Measurements from ENCODE around the gene SNRNP200. TPM values are rescaled to one million over a fixed set of nuclear protein-coding genes. Genes with fewer than 3 reads are reported as not detected.

The SNRNP200 gene
- total RNA-seq, 1 experiment from 2014 or later = 28.8 TPM

DNA sequence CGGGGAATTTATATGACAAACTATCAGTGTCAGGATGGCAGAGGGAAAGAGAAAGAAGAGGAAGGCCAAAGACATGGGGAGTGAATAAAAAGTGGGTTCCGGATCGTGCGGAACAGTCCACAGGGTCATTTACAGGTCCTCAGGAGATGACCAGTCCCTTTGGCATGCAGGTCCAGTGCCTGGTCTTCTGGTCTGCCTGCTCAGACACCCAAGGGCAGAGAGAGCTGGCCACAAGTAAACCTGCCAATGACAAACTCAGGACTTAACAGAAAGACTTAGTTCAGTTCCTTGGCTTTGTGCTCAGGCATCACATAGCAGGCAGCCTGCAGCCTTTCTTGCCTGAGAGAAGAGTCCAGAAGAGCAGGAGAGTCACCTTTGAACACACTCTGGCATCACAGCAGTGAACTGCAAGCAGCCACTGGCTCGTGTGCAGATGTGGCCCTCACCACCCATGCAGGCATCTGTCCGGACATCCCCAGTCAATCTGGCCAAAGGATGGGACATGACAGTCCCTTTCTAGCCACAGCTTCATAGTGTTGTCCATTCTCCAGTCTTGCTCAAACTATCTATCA lies 53.5 kb downstream of the SNRNP200 start:
- peak; percentile 80 for DNase-seq (ENCODE audit: low read depth)

GRCh38 chr2:96250188-96250587 lies 55.2 kb downstream of the SNRNP200 start:
- DNase-seq (ENCODE audit: low read depth) = no peak

DNA sequence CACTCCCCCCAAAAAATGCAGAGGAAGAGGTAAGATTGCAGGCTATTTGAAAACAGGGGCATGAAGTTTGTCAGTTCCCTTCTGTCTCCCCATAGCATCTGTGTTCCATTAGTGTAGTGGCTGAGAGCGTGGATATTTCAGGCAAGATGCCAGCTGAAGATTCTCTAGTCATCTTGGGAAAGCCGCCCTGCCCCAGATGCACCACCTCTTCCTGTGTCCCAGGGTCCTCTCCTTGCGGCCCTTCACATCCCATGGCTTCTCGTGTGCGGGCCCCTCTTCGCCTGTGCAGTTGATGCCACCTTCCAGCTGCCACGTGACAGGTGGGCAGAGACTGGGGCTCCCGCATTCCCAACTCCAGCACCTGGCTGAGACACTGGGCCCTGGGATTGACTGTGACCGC lies 55.7 kb downstream of the SNRNP200 start:
- DNase-seq (ENCODE audit: low read depth) = no peak

DNA sequence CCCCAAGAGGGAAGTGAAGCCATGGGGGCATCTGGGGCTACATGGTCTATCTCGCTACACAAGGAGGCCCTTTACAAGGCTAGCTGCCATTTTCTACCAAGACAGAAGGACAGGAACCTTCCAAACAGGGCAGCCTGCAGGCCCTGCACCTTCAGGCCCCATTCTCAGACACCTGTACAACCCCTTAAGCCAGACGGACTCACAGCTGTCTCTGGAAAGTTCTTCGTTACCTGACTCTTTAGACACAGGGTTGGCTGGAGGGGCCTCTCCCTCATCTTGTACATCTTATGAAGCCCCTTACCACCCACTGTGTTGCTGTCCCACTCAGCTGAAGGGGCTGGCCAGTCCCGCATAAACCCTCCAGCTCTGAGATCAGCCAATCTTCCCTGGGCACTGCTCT lies 56.7 kb downstream of the SNRNP200 start:
- no peak for DNase-seq (ENCODE audit: low read depth)

DNA sequence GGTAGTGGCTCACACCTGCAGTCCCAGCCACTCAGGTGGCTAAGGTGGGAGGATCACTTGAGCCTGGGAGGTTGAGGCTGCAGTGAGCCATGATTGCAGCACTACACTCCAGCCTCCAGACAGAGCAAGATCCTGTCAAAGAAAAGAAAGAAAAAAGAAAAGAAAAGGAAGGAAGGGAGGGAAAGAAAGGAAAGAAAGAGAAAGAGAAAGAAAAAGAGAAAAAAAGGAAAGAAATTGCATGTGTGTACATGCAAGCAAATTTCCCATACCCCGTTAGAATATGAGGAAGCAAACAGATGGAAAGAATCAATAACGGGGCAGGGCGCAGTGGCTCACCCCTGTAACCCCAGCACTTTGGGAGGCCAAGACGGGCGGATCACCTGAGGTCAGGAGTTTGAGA lies 57.5 kb downstream of the SNRNP200 start:
- no peak for DNase-seq (ENCODE audit: low read depth)

DNA sequence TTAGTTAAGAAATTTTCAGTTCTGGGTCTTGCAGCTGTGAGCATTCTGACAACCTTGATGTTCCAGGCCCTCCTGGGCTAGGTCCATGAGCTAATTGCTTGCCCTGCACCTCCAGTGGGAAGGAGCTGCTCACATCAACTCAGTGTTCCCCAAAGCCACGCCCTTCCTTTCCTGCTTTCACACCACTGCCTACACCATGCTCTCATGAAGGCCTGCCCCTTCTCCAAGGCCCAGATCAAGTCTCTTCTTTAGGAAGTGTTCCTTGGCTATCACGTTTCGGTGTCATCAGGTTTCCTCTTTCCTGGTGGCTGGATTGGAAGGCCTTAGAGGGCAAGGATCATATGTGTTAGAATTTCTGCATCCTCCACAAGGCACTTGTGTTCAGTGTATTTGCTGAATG lies 58.3 kb downstream of the SNRNP200 start:
- DNase-seq (ENCODE audit: low read depth) = peak; percentile 3

DNA sequence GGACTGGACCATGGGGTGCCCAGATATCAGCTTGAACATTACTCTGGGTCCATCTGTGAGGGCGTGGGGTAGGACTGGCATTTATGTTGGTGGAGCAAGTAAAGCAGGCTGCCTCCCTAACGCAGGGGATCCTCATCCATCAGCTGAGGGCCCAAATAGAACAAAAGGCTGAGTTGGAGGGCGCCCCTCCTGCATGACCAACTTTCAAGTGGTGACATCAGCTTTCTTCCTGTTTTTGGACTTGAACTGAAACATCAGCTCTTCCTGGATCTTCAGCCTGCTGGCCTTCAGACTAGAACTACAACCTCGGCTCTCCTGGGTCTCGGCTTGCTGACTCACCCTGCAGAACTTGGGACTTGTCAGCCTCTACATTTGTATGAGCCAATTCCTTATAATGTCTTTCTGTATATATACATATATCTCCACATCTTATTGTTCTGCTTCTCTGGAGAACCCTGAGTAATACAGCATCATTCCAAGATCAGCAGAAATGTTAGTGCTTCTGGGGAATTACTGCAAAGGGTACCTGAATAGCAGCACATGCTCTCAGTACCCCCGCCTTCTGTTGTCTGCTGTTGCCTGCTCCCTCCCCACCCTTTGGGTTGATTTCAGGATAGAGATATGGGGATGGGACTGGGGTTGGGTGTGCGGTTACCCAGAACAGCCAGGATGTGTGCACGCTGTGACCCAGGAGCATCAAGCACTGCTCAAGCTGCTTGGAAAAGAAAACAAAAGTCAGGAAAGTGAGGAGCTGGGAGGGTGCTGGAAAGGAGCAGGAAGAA lies 59.5 kb downstream of the SNRNP200 start:
- peak; percentile 63 for DNase-seq (ENCODE audit: low read depth)

GRCh38 chr2:96243843-96244242 lies 61.5 kb downstream of the SNRNP200 start:
- no peak for DNase-seq (ENCODE audit: low read depth)

DNA sequence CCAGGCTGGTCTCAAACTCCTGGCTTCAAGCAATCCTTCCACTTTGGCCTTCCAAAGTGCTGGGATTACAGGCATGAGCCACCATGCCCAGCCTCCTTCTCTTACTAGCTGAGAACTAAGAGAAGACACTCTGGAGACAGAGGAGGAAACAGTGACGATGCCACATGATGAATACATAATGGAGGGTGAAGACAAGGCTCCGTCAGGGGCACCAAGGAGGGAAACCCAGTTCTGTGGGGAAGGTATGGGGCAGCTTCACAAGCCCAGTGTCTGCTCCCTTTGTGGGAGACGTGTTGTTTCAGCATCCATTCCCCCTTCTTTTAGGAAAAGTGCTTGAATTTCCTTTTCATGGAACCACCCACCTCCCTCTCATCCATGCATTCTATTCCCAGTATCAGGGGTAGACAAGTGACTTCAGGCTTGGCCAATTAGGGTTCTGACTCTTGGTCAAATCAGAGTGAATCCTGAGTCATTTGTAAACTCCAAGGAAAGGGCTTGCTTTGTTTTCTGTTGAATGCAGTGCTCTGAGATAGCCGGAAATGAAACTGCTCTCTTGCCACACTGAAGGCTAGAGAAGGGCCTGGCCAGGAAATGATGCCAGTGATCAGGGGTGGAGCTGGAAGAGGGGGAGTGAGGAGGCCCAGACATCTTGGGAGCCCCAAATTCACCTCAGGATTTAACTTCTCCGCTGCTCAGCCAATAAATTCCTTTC lies 63.3 kb downstream of the SNRNP200 start:
- DNase-seq (ENCODE audit: low read depth) = peak; percentile 84

GRCh38 chr2:96241227-96241626 lies 64.1 kb downstream of the SNRNP200 start:
- no peak for DNase-seq (ENCODE audit: low read depth)

GRCh38 chr2:96240341-96241038 lies 64.9 kb downstream of the SNRNP200 start:
- DNase-seq (ENCODE audit: low read depth) = no peak

DNA sequence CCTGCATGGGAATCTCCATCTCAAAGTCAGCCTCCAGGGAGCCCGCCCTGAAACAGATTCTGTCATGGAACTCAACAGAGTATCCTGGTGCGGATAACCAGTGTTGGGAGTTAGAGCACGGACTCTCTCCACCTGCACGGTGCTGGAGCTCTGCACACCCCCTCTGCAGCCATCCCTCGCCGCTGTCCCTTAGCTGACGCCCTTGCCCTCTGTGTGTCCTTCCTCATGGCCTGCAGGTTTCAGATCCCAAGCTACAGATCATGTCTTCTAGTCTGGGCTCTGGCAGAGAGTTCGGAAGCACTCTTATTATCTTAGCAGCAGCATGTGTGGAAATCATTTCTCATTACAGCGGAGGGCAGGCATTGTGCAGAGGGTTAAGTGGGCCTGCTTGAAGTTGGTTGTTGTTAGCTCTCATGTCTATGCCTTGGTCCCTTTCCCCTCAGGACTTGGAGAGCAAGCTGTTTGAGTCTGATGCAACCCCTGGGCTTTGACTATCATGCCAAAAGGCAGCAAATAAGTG lies 65.5 kb downstream of the SNRNP200 start:
- no peak for DNase-seq (ENCODE audit: low read depth)

DNA sequence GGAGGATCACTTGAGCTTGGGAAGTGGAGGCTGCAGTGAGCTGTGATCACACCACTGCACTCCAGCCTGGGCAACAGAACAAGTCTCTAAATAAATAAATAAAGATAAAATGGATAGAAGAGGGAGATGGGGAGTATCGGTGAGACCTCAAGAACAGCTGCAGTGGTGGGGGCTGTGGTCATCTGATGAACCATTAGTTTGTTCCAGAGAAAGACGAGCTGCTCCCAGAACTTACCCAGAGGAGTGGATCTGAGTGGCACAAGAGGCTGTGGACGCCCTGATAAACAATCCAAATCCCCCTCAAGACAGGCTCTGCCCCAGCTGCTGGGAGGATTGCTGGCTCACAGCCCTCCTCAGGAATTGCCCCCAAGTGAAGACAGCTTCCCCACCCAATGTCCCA lies 66.3 kb downstream of the SNRNP200 start:
- no peak for DNase-seq (ENCODE audit: low read depth)

DNA sequence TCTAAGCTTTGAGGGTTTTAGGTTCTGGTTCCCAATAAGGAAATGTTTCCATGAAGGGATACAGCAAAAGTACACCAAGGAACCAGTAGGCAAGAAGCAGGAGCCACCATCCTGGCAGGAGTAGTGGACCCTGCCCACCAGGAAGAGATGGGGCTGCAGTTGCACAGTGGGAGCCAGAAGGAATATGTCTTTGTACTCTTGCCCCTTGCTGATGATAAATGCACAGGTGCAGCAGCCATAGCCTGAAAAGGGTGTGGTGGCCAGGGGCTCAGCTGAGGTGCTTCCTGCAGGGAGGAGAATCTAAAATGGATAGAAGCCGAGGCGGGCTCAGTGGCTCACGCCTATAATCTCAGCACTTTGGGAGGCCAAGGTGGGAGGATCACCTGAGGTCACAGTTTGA lies 67.1 kb downstream of the SNRNP200 start:
- DNase-seq (ENCODE audit: low read depth) = no peak

GRCh38 chr2:96236882-96237281 lies 68.5 kb downstream of the SNRNP200 start:
- no peak for DNase-seq (ENCODE audit: low read depth)

DNA sequence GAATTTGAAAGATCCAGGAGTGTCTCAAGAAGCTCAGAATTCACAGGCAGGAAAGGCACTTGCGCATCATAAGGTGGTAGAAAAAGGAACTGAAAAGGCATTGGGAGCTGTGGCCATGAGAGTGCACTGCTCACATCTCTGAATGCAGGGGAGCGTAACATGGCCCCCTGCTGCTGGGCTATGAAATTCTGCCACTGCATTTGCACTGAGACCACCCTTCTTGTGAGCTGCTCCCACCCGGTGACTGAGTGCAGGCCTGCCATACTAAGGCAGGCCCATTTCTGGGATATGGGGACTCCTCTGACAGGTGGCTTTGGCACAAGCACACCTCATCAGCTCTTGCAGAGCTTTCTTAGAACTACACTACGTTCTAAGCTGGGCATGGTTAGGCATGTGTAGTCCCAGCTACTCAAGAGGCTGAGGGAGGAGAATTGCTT lies 71.4 kb downstream of the SNRNP200 start:
- no peak for DNase-seq (ENCODE audit: low read depth)

DNA sequence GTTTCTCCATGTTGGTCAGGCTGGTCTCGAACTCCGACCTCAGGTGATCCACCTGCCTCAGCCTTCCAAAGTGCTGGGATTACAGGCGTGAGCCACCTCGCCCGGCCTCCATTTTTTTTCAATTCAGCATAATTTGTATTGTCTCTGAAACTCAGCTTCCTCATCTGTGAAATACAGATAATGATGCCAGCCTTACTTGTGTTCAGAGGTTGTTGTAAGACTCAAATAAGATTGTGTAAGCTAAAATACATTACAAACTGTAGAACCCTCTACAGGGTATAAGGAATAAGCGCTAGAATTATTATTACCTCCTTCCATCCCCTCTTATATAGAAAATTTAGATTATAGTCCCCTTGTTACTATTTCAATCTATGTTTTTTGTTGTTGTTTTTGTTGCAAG lies 71.9 kb downstream of the SNRNP200 start:
- no peak for DNase-seq (ENCODE audit: low read depth)

DNA sequence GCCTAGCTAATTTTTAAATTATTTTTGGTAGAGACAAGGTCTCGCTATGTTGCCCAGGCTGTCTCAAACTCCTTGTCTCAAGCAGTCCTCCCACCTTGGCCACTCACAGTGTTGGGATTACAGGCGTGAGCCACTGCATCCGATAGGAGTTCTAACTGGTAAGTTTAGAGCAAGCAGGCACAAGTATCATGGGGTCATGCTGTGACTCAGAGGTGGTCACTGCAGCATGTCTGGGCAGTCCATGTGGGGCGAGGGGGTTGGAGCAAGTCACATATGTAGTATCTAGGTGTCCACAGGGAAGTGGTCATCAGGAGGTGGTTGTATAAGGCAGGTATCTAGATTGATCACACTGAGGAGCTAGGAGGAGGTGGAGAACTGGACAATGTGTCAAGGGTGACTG lies 74.0 kb downstream of the SNRNP200 start:
- no peak for DNase-seq (ENCODE audit: low read depth)

GRCh38 chr2:96225016-96225533 lies 80.3 kb downstream of the SNRNP200 start:
- no peak for DNase-seq (ENCODE audit: low read depth)

All from HT1080 (cell line).